ENCODE results near the gene PTPRN. TPM values are rescaled to one million over a fixed set of nuclear protein-coding genes. Genes with fewer than 3 reads are reported as not detected.

PTPRN gene
- total RNA-seq, 1 experiment from 2014 or later = 6.5 TPM

DNA sequence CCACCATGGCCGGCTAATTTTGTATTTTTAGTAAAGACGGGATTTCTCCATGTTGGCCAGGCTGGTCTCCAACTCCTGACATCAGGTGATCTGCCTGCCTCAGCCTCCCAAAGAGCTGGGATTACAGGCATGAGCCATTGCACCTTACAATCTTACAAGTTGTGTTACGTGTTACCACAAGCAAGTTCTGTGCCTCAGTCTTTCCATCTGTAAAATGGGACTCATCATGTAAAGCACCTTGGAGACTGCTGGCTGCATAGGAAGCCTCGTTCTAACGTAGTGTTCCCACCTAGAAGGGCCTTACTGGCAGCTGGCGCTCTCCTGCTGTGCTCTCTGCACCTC lies 20.0 kb downstream of the PTPRN start:
- H3K27me3 ChIP-seq (ENCODE audit: insufficient read depth, low read length) = no peaks in the 10 kb centered on the region
- no peak overlapping the region for H2BK120ac ChIP-seq (ENCODE audit: low read depth, low read length, poor library complexity, severe bottlenecking)
- no peak overlapping the region for H2BK20ac ChIP-seq (ENCODE audit: low read depth, low read length, poor library complexity, severe bottlenecking)
- H3T11ph ChIP-seq (ENCODE audit: low read length) = no peak overlapping the region
- no peak overlapping the region for H3K27ac Mint-ChIP-seq
- no peak overlapping the region for H3K27ac ChIP-seq (ENCODE audit: insufficient read length, low read depth, low read length)
- no peak overlapping the region for H2BK5ac ChIP-seq (ENCODE audit: insufficient read length, low read length)
- H3K56ac ChIP-seq (ENCODE audit: insufficient read length, low read depth, low read length) = no peak overlapping the region
- no CpG with 5 or more reads among the region's 6 CpGs for WGBS (ENCODE audit: extremely low coverage, insufficient read length, low lambda C conversion rate)
- H3K79me2 ChIP-seq (ENCODE audit: insufficient read depth, low read length) = no peaks in the 10 kb centered on the region
- no peak overlapping the region for H4K5ac ChIP-seq (ENCODE audit: insufficient read length, low read depth, low read length)
- no peaks in the 10 kb centered on the region for H4K20me1 ChIP-seq (ENCODE audit: control insufficient read depth, insufficient read depth, insufficient read length)
- H3K27me3 Mint-ChIP-seq (ENCODE audit: low read depth) = peaks cover 23% of the 10 kb centered on the region
- H3K4me3 Mint-ChIP-seq = no peak overlapping the region
- H3K4ac ChIP-seq (ENCODE audit: low read depth, low read length) = no peak overlapping the region
- H2AK5ac ChIP-seq (ENCODE audit: insufficient read length, low read length) = no peak overlapping the region
- no peak overlapping the region for H2BK12ac ChIP-seq (ENCODE audit: insufficient read length, low read depth, low read length)
- peaks cover 2% of the 10 kb centered on the region in 2 experiments; a peak in 1 of 5 replicates for H3K9me3 Mint-ChIP-seq
- H3K9me3 ChIP-seq (ENCODE audit: control insufficient read depth, low read depth, low read length) = no peaks in the 10 kb centered on the region
- no peaks in the 10 kb centered on the region; the same call in 1 of the 2 replicates for H3K4me1 ChIP-seq (ENCODE audit: insufficient read depth, low read length)
- no peaks in the 10 kb centered on the region for H3K79me1 ChIP-seq (ENCODE audit: insufficient read depth, low read depth, low read length, poor library complexity, severe bottlenecking)
- no peak overlapping the region for H4K91ac ChIP-seq (ENCODE audit: insufficient read length, low read depth, low read length)
- H2AFZ ChIP-seq (ENCODE audit: low read length) = no peak overlapping the region
- TF ChIP-seq CTCF (conservative IDR thresholded peaks at IDR 0.05) = no peak
- H3K23ac ChIP-seq (ENCODE audit: insufficient read length, low read depth, low read length) = no peak overlapping the region
- H3K14ac ChIP-seq (ENCODE audit: insufficient read depth, low read length) = no peak overlapping the region
- H3K9ac ChIP-seq (ENCODE audit: extremely low read depth, insufficient read length, low read length) = no peak overlapping the region
- no peak overlapping the region for H2BK15ac ChIP-seq (ENCODE audit: low read depth, low read length)
- peaks cover 12 to 18% of the 10 kb centered on the region in 2 experiments for H3K4me1 Mint-ChIP-seq
- H4K8ac ChIP-seq (replicated peaks; ENCODE audit: insufficient read length, low read depth, low read length) = no peak overlapping the region
- peaks cover 0 to 4% (median 2%) of the 10 kb centered on the region in 3 experiments; a peak in 2 of 7 replicates for H3K36me3 Mint-ChIP-seq (ENCODE audit: insufficient read depth in 1 of 3, low read depth in 3 of 3)
- H3K18ac ChIP-seq (ENCODE audit: insufficient read length, low read depth, low read length) = no peak overlapping the region
- peaks cover 3% of the 10 kb centered on the region for H3K23me2 ChIP-seq (ENCODE audit: insufficient read length, low read depth, low read length, poor library complexity, severe bottlenecking)
- no peak for DNase-seq
- H3K4me2 ChIP-seq (ENCODE audit: insufficient read depth, insufficient read length, low read length) = no peak overlapping the region

Measured in H9 (cell line).